NOMO-1 treated with dmso at 0.1 percent for 144 hours (cell line): ENCODE measurements around the gene CSTB.

Experiments
- DNase-seq: peaks from one replicate; lab custom pipeline; 2025; ENCODE audit not compliant: unreplicated experiment; lab: John Stamatoyannopoulos, UW

Gene CSTB

GRCh38 chr21:43811262-43812105, 35.4 kb upstream of the CSTB start:
- DNase-seq, result no peak

GRCh38 chr21:43810505-43811261, 34.6 kb upstream of the CSTB start:
- peak; percentile 89 for DNase-seq

GRCh38 chr21:43809853-43810504, 33.9 kb upstream of the CSTB start:
- no peak for DNase-seq

- DNase-seq, result no peak
Observed at GRCh38 chr21:43809346-43809799, 33.3 kb upstream of the CSTB start.

GRCh38 chr21:43808832-43809251, 32.7 kb upstream of the CSTB start:
- no peak for DNase-seq

- DNase-seq, result no peak
Observed at GRCh38 chr21:43808367-43808766, 32.3 kb upstream of the CSTB start.

- DNase-seq, result no peak
Observed at GRCh38 chr21:43806017-43806710, 30.1 kb upstream of the CSTB start.

GRCh38 chr21:43805275-43805800, 29.2 kb upstream of the CSTB start:
- DNase-seq, result peak; percentile 80

- DNase-seq, result no peak
Observed at GRCh38 chr21:43803558-43804300, 27.6 kb upstream of the CSTB start.

- no peak for DNase-seq
Observed at GRCh38 chr21:43802713-43803313, 26.7 kb upstream of the CSTB start.

- no peak for DNase-seq
Observed at GRCh38 chr21:43801006-43801783, 25.1 kb upstream of the CSTB start.

GRCh38 chr21:43800566-43800965, 24.5 kb upstream of the CSTB start:
- no peak for DNase-seq

GRCh38 chr21:43800124-43800523, 24.0 kb upstream of the CSTB start:
- DNase-seq, result no peak

- DNase-seq, result no peak
Observed at GRCh38 chr21:43799301-43799840, 23.3 kb upstream of the CSTB start.

GRCh38 chr21:43797925-43798715, 22.0 kb upstream of the CSTB start:
- no peak for DNase-seq

- DNase-seq, result no peak
Observed at GRCh38 chr21:43797415-43797814, 21.3 kb upstream of the CSTB start.

GRCh38 chr21:43794857-43795256, 18.7 kb upstream of the CSTB start:
- DNase-seq, result no peak

- no peak for DNase-seq
Observed at GRCh38 chr21:43794311-43794710, 18.2 kb upstream of the CSTB start.
